NCI-H526 treated with DMSO at 0.1 percent for 48 hours (cell line): ENCODE results near the gene KIF26B.

ENCODE experiments used
- DNase-seq: peaks from one replicate; lab custom pipeline; 2025; lab: John Stamatoyannopoulos, UW

Gene KIF26B

GRCh38 chr1:245241526-245242130 is 86.8 kb downstream of the KIF26B start:
- no peak for DNase-seq

DNA sequence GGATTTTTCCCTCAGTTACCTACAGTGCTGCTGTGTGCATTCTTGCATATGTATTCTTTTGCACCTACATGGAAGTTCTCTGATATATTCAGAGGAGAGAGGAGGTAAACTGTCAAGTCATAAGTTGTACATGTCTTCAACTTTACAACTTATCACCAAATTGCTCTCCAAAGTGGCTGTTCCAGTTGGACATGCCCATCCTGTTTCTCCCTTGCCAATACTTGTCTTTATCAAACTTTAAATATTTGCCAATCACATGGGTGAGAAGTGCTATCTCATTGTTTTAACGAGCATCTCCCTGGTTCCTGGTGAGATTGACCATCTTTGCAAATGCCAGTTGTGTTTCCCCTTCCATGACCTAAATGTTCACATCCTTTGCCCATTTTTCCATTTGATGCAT is 88.2 kb downstream of the KIF26B start:
- no peak for DNase-seq

DNA sequence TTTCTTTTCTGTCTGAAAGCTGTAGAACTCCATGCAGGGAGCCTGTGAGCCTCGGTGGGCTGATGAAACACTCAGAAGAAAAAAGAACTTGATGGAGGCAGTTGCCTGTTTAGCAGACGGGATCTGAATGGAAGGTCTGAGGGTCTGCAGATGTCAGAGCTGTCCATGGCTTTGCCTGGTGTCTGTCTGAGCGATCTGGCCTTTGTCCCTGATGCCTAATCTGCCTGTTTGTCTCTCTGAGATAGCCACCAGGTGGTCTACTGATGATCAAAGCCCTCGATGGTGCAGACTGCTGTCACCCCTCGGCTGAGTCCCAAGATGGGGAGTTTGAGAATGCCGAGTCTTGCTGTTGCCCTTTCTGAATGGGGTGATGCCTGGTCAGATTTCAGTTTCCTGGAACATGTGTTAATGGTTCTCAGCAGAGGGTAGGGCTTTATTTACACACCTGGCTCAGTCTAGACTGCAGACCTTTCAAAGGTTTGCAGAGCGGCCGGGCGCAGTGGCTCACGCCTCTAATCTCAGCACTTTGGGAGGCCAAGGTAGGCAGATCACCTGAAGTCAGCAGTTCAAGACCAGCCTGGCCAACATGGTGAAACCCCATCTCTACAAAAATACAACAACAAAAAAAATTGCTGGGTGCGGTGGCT is 90.4 kb downstream of the KIF26B start:
- DNase-seq = no peak

DNA sequence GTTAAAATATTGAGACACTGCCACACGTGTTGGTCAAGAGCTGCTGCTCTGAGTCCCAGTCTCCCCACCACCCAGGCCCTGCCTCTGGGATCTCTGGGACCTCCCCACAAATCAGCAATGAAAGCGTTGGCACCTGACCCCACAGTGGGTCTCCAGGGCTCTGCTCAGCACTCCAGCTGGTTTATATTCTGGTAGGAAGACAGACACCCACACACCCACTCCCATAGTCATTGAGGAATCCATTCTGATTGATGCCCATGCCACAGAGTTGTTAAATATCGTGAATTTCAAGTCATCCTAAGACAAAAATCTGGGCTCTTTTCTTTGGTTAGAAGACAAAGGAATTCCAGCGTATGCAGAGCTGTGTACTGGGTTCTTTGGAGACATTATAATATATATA is 91.6 kb downstream of the KIF26B start:
- DNase-seq = no peak

DNA sequence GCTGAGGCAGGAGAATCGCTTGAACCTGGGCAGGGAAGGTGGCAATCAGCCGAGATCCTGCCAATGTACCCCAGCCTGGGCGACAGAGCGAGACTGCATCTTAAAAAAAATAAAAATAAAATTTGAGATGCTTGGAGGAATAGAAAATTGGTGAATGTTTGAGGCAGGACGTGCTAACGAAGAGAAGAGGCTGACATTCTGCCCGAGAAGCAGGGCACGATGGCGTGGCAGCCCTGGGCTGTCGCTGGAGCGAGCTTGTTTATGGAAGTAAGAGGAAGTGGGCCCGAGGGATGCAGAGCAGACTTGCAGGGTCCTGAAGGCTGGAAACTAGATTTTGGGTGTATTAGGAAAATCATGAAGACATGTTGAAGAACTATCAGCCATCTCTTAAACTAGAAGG is 92.6 kb downstream of the KIF26B start:
- no peak for DNase-seq

- no peak for DNase-seq
Observed at GRCh38 chr1:245247801-245248200, 93.0 kb downstream of the KIF26B start.

- no peak for DNase-seq
Observed at GRCh38 chr1:245248231-245248731, 93.5 kb downstream of the KIF26B start.

DNA sequence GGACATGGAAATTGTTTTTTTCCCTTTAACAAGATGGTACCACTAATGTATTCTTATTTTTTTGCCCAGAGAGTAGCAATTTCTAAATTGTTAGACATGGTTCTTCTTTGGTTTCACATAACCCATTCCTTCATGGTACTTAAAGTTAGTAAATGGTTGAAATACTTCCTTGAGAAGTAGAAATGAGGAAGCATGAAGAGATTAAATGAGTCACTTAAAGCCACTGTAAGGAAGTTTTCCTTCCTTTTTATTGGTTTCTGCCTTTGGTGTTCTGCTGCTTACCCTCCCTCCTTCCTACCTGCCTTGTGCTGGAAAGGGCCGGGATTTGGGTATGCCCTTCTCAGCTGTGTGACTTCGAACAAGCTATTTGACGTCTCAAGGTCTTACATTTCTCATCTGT is 101.0 kb downstream of the KIF26B start:
- no peak for DNase-seq

DNA sequence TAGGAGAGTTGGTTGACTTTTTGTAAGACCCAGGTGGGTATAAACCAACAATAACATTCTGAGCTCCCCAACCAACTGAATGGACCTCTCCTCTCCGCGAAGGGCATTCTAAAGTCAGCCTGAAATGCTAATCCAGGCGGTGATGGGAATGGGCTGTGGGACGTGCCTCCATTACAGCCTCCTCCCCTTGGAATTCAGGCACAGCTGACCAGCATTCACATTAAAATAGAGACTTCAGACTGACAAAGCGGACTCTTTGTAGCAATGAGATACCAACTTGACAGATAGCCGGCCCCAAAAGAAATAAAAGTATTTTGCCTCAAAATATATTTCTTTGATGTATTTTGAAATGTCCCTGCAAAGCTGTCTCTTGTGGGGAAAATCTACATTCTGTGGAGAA is 101.7 kb downstream of the KIF26B start:
- DNase-seq = no peak

DNA sequence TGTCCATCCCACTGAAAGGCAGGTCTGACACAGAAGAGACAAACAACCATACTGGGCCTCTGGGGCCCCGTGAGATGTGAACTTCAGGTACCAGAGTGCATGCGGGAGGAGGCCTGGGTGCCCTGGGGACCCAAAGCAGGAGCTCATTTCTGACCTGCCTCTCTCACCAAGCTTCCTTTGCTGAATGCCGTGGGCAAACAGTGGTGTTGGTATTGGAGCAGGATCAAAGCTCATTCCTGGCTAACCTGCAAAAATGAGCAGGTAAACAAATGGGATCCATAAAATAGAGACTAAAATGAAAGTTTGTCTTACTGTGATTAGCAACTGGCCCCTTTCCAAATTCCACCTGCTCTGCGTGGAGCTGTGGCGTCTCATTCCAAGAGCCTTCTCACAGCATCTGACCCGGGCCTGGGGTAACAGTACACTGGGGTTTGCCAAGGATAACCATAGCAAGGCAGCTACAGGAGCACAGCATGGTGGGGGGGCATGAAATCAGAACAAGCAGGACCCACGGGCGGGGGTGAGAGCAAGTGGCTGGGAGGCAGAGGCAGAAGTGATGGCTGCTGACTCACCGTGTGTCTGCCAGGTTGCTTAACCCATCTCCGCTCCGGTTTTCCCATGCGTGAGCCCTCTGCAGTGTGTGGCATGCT is 103.6 kb downstream of the KIF26B start:
- DNase-seq = no peak

DNA sequence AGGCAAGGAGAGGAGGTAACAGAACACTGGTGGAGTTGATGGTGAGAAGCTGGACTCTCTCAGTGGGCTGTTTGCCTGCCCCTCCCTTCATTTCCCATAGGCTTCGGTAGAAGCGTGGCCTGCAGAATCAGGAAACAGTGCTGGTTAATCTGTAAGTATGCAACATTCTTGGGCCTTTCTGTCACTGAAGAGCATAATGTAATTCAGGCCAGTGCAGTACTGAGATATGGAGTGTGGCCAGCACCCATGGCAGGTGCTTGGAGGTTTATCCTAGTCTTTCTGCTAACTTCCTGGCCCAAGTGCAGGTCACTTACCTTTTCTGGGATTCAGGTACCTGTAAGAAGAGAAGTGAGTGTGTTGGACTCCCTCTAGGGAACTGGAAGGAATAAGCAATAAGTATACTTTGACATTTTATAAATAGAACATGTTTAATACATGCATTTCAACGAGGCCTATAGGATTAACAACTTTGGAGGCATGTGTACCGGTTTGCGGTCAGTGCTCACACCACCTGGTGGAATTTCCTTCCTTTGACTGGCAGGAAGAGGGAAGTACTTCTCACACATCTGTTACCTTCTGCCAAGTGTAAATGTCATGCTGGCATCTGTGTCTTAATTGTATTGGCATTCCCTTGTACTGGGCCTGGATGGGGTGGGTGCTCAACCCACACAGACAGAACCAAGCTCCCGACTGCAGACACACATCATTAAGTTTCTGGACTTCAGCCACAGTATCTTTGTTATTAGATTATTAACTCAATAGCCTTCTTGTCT is 105.5 kb downstream of the KIF26B start:
- DNase-seq = no peak

DNA sequence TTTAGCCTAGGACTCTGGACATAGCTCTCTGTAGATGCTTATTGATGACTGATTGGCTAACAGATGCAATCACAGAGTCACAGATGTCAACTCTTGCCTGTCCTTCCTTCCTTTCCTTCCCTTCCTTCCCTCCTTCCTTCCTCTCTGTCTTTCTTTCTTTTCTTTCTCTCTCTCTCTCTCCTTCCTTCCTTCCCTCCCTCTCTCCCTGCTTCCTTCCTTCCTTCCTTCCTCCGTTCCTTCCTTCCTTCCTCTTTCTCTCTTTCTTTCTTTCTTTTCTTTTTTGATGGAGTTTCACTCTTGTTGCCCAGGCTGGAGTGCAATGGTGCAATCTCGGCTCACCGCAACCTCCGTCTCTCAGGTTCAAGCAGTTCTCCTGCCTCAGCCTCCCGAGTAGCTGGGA is 106.1 kb downstream of the KIF26B start:
- no peak for DNase-seq

DNA sequence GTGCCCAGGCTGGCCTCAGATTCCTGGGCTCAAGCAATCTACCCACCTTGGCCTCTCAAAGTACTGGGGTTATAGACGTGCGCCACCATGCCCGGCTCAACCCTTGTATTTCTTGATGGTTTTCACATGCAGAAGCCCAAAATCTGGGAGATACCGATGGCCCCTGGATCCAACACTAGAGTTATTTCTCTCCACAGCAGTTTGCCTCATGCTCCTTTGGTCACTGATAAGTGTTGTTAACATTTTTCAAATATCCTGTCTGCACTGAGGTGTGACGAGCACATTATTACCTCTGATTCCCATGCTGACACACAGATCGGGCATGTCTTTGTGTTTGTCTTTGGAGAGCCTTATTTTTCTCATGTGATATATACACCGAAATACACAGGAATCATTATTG is 107.0 kb downstream of the KIF26B start:
- DNase-seq = no peak

- peak; percentile 45 for DNase-seq
Observed at GRCh38 chr1:245263529-245264095, 108.8 kb downstream of the KIF26B start.

DNA sequence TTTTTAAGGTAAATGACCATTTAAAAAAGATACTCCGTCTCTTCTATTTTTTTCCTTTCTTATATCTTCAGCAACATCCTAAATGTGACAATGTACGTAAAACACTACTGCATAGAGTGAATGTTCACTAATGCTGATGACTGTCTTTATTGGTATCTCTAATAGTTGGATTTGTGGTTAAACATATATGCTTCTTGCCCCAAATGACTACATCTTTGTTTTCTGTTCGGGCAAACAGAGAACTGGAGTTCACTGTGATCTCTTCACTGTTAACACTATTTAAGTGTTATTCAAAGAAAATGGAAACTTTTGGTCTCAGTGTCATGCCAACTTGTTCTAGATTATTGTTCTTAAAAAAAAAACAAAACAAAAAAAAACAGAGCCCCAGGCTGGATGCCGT is 109.4 kb downstream of the KIF26B start:
- no peak for DNase-seq

GRCh38 chr1:245266105-245266504 is 111.3 kb downstream of the KIF26B start:
- no peak for DNase-seq

- DNase-seq = no peak
Observed at GRCh38 chr1:245270063-245270462, 115.3 kb downstream of the KIF26B start.

- peak; percentile 28 for DNase-seq
Observed at GRCh38 chr1:245270972-245271371, 116.2 kb downstream of the KIF26B start.

GRCh38 chr1:245272676-245273075 is 117.9 kb downstream of the KIF26B start:
- DNase-seq = no peak

- no peak for DNase-seq
Observed at GRCh38 chr1:245276445-245276844, 121.7 kb downstream of the KIF26B start.

DNA sequence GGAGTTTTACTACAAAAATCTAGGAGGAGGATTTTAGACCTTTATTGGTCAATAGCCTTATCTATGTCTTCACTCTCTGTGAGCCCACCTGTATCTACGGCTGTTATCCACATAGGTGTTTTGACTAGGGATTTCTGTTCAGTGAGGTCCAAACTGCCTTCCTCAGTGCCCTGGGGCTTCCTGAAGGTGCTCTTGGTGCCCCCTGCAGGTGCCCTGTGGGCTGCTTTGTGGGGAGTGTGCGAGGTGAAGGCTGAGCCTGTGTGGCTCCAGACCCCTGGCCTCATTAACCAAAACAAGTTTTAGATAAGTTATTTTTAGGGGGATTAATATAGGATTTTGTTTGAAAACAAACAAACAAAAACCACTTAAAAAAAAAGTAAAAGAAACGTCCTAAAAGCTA is 122.5 kb downstream of the KIF26B start:
- DNase-seq = peak; percentile 14

DNA sequence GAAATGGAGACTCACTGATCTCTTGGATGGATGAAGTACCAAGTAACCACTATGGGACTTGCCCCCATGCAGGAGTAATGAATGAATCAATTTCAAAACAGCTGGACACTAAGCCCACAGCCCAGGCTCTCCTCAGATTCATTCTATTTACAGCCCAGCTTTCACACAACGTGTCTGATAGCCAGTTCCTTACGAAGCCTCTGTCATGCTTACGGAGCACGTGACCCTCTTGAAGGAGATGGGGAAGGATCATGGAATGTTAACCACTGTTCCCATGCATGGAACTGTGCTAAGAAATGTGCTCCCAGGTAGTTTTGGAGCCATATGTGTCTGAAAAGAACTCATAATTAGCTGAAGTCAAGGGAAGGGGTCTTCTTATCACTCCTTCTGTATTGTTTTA is 124.1 kb downstream of the KIF26B start:
- no peak for DNase-seq
